HG03469 (cell line): ENCODE measurements around the gene HES6.
"Not testable (repeated sequence)": the region's sequence is repeated elsewhere in the genome, so short reads cannot be mapped to it uniquely, and the experiment has no call there.

Experiments
- ATAC-seq: cut with Tn5 transposase; IDR thresholded peaks from one replicate; pipeline ENCODE4 v1.9.1; 2021; ENCODE audit warnings: mild to moderate bottlenecking, moderate library complexity, moderate number of reproducible peaks; ENCODE audit not compliant: unreplicated experiment

The HES6 gene

DNA sequence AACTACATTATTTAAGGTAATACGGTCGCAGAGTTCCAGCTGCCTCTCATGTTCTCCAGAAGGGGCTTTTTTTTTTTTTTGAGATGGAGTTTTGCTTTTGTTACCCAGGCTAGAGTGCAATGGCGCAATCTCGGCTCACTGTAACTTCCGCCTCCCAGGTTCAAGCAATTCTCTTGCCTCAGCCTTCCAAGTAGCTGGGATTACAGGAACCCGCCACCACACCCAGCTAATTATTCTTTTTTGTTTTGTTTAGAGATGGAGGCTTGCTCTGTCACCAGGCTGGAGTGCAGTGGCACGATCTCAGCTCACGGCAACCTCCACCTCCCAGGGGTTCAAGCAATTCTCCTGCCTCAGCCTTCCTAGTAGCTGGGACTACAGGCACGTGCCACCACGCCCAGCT, 33.6 kb upstream of the HES6 start:
- ATAC-seq, result not testable (repeated sequence)

- no peak for ATAC-seq
These were observed 32.3 kb upstream of the HES6 start for GRCh38 chr2:238272156-238272555.

DNA sequence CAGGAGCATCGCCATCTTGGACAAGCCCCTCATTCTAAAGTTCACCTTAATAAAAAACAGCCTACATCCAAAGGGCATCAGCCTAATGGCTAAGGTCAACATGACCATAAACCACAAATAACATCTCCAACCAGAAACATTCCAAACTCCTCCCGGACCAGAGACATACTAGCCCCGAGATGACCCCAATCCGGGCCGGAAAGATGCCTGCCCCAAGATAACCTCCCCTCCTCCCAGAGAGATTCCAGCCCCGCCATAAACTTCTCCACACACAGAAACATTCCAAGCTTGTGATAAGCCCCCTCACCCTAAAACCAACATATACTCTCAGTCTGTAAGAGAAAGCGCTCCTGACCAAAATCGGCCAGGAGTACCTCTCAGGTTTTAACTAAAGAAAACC, 31.8 kb upstream of the HES6 start:
- not testable (repeated sequence) for ATAC-seq

- ATAC-seq, result no peak
These were observed 31.3 kb upstream of the HES6 start for GRCh38 chr2:238271061-238271554.

- no peak for ATAC-seq
These were observed 30.8 kb upstream of the HES6 start for GRCh38 chr2:238270606-238271005.

DNA sequence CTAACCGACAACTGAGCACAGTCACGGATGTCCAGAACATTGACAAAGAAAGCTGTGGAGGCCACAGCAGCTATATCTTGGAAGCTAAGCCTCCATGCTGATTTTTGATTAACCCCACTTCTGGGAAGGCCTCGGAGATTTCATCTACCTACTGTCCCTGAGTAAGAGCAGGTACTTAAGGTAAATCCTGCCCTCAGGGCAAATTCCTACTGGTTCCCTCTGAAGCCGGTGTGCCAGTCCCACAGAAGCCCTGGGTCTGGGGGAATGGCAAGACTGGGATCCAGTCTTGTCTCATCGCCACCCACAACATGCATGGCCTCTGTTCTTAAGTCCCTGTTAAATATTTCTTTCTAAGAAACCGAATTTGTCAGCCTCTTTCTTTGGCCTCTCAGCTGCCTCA, 29.9 kb upstream of the HES6 start:
- ATAC-seq, result no peak

- ATAC-seq, result no peak
These were observed 28.2 kb upstream of the HES6 start for GRCh38 chr2:238267884-238268680.

DNA sequence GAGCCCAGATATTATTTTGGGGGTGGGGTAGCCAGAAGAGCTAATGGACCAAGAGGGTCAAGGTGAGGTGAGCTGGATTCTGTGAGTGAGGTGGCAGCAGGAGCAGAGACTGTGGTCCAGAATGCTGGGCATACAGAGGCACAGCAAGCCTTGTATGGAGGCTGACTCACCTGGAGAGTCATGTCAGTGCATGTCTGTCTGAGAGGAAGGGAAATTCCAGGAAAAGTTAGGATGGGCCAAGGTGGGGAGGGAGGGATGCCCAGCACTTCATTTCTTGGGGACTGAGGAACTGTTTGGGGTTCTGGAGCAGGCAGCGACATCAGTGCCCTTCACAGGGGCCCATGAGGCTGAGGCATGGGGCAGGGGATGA, 27.5 kb upstream of the HES6 start:
- no peak for ATAC-seq

GRCh38 chr2:238265605-238266004, 25.8 kb upstream of the HES6 start:
- no peak for ATAC-seq

DNA sequence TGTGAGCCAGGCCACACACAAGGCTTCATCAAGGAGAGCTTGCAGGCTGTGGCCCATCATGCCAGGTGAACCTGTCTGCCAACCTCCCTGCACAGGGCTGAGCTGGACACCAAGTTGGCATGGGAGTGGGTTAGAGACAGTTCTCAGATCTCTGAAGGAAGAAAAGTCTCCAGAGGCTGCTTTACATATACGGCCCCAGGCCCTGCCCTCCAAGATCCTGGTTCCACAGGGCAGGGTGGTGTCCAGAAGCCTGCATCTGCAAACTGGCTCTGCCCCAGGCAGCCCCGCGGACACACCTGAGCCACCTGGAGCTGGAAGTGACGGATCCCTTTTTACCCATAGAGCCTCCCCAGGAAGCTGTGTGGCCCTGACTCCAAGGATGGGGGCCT, 24.2 kb upstream of the HES6 start:
- no peak for ATAC-seq

DNA sequence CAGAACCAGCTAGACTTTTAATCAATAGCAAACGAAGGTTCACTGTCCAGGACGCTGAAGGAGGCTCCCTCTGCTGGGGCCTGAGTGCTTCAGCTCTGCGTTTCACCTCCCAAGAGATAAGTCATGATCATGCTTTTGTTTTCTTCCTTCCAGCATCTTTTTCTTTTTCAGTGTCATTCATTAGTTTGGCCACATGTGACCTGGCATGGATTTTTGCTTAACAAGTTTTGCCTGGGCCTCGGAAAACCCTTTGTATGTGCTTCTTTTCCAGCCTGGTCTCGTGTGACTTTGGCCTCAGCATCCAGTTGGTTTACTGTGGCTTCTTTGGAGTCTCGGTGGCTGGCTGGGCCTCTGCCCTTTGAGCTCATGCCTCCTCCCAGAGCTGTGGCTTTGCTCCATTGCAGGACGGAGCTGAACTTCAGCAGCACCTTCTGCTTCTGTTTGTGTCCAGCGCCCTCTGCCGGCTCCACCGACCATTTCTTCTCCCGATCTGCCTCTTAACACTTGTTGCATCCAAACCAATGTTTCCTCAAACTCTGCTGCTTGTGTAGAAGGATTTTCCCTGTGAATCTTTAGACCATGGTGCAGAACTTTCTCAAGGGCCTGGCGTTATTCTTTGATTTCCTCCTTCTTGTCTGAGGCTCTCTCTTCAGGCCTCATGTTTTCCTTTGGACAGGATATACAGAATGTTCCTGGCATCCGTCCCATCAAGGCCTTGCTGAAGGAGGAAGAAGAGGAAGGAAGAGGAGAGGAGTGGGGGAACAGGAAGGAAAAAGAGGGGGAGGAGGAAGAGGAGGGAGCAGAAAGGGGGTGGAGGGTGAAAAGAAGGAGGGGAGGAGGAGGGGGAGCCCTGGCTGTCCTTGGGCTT, 23.6 kb upstream of the HES6 start:
- no peak for ATAC-seq

- ATAC-seq, result no peak
These were observed 22.8 kb upstream of the HES6 start for GRCh38 chr2:238262496-238263122.

DNA sequence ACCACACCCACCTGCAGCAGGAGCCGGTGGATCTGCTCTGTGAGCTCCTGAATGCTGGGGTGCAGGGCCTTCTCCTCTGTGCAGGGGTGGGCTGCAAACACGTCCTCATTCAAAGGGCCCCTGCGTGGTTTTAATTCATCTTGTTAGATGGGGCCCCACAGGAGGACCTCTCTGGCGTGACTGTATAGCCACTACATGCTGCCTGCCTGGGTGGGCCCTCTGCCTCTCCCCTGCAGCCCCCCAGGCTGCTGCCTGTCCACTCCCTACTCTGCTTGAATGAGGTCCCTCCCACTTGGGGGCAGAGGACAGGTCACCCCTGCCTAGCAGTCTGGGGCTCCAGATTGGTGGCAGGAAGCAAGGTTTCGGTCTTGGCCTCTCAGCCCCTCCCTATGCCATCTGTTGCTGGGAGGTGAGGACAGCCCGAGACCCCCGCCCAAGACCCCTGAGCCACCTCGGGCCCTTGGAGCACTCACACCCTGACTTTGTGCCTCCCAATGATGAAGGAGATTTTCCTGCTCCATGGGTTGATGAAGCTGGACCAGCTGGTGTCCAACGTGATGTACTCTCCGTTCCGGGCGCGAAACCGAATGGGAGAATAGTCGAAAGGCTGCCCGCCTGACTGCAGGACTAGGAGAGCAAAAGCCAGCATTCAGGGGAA, 22.0 kb upstream of the HES6 start:
- ATAC-seq, result no peak

DNA sequence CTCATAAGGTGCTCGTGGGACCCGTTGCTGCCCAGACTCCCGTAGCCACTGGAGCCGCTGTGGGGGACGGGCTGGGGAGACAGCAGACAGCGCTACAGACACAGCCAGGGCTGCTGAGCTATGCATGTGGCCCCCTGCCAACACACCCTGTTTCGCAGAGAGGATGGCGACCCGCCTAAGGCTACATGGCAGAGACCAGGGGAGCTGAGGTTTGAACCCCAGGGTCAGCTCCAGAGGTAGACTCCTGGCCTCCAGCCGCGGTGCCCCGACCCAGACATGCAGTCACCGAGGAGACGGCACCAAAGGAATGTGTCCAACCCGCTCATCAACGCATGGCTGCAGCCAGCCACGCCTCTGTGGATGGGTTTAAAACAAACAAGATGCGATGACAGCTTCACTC, 21.0 kb upstream of the HES6 start:
- ATAC-seq, result no peak

- ATAC-seq, result no peak
These were observed 19.5 kb upstream of the HES6 start for GRCh38 chr2:238259061-238260020.

GRCh38 chr2:238257786-238258700, 18.2 kb upstream of the HES6 start:
- ATAC-seq, result no peak

- no peak for ATAC-seq
These were observed 16.8 kb upstream of the HES6 start for GRCh38 chr2:238256594-238257104.

GRCh38 chr2:238256111-238256510, 16.3 kb upstream of the HES6 start:
- ATAC-seq, result no peak

GRCh38 chr2:238255636-238256035, 15.8 kb upstream of the HES6 start:
- ATAC-seq, result no peak
